HG02623 (cell line): Measurements from ENCODE around the gene ZNF701.
"Not testable (repeated sequence)": the region's sequence is repeated elsewhere in the genome, so short reads cannot be mapped to it uniquely, and the experiment has no call there.

Experiments used
- ATAC-seq: cut with Tn5 transposase; IDR thresholded peaks from one replicate; pipeline ENCODE4 v1.9.1; 2021; ENCODE audit warnings: moderate library complexity; ENCODE audit not compliant: unreplicated experiment

ZNF701 gene

DNA sequence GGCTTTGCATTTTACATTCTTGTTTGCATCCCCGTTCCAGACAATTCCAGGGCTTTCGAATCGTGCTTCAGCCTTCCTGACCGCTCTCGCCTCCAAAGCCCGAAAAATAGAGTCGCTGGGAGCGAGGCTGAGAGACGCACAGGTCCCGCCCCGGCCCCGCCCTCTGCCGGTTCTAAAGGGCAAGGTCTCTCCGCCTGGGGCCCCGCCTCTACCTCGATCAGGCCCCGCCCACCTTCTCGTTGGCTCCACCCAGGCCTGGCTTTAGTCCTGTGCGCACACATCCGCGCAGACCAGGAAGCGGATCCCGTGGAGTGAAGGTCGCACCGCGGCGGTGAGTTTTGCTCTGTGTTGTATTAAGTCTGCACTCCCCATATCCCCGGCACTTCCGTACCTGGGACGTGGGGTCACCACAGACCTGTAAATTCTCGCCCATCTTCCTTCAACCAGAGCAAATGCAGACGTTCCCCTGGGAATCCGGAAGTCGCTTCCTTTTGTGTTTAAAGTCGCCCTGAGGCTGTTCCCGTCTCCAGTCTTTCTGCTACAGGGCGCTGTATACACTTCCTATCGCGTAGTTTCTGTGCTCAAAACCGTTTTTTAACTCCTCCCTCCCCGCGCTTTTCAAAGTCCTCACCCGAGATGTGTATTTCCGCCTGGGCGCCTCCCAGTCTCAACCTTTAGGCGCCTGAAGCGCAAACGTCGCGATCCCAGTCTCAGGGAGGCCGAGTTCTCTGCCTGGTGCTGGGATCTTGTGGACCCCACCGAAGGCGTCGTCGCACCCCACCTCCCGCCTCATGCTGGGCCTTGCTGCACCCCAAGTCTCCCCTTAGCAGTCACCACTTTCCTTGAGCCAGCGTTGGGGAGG is at the start of gene ZNF701:
ZNF701 (plus strand) TSS at position 288 of the 862 bp plus-strand sequence. CDS start 3,861 bp downstream, outside the sequence.
- ATAC-seq = peak; percentile 76

DNA sequence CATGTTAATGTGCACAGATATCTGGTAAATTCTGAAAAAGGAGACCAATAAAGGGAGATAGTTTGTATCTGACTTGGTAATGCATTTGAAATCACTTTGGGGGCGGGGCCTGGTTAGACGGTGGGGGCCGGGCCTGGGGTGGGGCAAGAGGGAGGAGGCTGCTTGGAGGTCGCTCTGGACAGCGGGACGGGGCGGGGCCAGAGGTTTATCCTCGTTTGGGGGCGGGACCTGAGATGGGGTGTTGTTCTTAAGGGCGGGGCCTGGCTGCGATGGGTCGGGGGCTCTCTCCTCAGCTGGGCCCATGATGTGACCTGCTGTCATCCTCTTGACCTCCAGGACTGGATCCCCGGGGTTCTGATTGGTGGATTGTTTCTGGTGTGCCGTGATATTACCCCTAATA is 47.5 kb upstream of the ZNF701 start:
- no peak for ATAC-seq

DNA sequence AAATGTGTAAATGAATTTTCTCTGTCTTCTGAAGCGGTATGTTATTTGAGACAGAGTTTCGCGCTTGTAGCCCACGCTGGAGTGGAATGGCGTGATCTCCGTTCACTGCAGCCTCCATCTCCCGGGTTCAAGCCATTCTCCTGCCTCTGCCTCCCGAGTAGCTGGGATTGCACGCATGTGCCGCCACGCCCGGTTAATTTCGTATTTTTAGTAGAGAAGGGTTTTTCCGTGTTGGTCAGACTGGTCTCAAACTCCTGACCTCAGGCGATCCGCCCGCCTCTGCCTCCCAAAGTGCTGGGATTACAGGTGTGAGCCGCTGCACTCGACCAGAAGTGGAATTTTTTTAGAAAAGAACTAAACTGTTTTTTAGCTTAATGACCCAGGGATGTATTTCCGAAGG is 46.0 kb upstream of the ZNF701 start:
- no peak for ATAC-seq

DNA sequence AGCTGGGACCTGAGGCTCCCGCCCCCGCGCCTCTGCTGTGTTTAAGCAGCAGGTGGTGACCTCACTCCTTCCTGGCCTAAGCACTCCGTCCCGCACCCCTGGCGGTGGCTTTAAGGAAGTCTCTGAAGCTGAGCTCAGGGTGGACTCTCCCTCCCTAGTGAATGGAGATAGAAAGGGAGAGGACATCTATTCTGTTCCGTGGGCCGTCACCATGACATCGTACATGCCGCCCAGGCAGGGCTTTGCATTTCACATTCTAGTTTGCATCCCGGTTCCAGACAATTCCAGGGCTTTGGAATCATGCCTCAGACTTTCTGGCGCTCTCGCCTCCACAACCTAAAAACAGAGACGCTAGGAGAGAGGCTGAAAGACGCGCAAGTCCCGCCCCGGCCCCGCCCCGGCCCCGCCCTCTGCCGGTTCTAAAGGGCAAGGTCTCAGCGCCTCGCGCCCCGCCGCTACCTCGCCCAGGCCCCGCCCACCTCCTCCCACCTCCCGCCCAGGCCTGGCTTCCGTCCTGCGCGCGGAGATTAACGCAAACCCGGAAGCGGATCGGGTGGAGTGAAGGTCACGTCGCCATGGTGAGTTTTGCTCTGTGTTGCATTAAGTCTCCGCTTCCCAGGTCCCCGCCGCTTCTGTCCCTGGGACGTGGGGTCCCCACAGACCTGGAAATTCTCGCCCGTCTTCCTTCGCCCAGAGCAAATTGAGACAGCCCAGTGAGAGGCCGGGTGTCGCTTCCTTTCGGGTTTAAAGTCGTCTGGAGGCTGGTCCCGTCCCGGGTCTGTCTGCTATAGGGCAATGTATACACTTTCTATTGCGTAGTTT is 42.7 kb upstream of the ZNF701 start, which contains the start of gene ZNF808:
ZNF808 (plus strand) TSS at position 535 of the 822 bp plus-strand sequence. CDS start 15,617 bp downstream, outside the sequence.
- peak; percentile 74 for ATAC-seq

DNA sequence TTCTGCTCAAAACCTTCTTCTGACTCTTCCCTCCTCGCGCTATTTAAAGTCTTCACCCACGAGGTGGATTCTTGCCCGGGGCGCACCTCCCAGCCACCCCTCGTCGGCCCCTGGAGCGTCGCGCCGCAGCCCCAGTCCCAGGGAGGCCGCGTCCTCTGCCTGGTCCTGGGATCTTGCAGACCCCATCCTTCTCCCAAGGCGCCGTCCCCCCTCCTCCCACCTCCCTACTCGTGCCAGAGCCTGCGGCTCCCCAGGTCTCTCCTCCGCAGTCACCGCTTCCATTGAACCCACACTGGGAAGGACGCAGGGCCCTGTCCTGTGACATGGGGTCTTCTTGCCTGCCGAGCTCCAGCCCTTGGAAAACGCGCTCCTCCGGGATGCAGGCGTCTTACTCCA is 42.1 kb upstream of the ZNF701 start:
- peak; percentile 10 for ATAC-seq

DNA sequence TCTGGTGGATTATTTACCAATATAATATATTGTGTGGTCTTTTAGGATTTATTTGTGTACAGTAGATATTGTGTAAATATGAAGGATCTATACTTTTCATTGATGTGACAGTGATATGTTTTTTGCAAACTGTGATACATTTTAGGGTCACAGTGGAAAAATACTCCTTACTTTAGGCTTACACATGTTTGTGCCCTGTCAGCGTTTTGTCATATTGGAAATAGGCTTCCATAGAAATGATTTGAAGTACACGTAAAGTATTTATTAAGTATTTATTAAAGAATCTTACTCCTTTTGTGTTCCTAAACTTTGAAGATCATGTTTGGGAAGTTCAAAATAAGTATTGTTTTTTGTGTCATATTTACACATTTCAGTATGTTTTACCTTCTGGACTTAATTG is 37.6 kb upstream of the ZNF701 start:
- no peak for ATAC-seq

DNA sequence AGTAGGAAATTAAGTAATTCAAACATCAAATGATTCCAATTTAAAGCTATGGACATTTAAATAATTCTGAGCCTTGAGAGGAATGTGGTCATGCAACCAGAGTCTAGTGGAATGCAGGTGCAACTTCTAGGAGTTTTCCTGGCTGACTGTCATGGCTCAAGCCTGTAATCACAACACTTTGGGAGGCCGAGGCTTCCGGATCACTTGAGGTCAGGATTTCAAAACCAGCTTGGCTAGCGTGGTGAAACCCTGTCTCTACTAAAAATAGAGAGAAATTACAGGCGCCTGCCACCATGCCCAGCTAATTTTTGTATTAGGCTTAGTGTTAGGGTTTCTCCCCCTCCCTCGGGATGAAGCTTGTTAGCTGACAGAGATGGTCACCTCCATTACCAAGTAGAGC is 36.2 kb upstream of the ZNF701 start:
- ATAC-seq = no peak

DNA sequence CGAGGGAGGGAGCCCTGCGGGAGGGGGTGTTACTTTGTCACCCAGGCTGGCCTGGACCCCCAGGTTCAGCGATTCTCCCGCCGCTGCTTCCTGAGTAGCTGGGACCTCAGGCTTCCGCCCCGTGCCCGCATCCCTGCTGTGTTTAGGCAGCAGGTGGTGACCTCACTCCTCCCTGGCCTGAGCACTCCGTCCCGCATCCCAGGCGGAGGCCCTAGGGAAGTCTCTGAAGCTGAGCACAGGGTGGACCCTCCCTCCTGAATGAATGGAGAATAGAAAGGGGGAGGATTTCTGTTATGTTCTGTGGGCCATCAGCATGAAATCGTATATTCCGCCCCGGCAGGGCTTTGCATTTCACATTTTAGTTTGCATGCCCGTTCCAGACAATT is 34.7 kb upstream of the ZNF701 start:
- peak; percentile 9 for ATAC-seq

DNA sequence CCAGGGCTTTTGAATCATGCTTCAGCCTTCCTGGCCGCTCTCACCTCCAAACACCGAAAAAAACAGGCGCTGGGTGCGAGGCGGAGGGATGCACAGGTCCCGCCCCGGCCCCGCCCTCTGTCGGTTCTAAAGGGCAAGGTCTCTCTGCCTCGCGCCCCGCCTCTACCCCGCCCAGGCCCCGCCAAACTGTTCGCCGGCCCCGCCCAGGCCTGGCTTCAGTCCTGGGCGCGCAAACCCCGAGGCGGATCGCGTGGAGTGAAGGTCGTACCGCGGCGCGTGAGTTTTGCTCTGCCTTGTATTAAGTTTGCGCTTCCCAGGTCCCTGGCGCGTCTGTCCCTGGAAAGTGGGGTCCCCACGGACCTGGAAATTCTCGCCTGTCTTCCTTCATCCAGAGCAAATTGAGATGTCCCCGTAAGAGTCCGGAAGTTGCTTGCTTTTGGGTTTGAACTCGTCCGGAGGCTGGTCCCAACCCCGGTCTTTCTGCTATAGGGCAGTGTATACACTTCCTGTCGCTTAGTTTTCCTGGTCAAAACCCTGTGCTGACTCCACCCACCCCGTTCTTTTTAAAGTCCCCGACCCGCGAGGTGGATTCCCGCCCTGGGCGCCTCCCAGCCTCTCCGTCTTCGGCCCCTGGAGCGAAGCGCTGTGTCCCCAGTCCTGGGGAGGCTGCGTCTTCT is 34.2 kb upstream of the ZNF701 start:
- peak; percentile 90 for ATAC-seq

DNA sequence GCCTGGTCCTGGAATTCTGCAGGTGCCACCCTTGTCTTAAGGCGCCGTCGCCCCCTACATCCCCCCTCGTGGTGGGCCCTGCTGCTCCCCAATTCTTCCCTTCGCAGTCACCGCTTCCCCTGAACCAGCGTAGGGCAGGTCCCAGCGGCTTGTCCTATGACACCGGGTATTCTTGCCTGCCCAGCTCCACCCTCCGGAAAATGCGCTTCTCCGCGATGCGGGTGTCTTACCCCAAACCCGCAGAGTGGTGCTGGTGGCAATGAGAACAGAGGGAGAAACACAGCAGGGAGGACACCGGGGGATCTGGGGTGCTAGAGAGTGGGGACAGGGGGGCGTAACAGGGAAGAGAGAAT is 33.7 kb upstream of the ZNF701 start:
- peak; percentile 11 for ATAC-seq

DNA sequence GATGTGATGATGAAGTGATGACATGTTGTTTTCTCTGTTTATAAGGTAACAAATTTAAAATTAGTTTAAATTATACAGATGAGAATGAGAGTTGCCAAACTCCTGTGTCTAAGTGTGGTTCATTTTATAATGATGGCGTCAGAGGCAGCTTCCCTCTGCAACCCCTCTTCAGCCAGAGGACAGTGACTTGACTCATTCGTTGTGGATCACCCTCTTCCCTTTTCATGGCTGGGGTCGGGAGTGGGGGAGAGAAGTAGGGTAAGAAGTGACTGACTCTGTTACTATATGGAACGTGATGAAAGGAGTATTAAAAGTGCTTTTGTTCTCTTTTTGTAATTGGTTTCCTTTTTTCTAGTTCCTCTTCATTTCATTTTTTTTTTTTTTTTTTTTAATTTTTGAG is 31.3 kb upstream of the ZNF701 start:
- not testable (repeated sequence) for ATAC-seq

DNA sequence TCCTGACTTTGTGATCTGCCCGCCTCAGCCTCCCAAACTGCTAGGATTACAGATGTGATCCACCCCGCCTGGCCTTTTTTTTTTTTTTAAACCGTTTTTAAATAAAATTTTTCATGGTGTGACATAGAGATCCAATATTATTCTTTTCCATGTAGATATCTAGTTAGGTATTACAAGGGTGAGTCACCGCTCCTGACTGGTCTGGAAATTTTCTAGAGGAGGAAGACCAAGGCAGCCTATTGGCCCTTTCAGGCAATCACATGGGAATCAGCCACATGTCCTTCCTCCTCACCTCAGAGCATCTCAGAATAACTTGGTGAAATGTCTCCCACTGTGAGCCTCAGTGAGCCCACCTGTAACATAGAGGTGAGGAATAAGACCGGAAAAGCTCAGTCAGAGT is 28.9 kb upstream of the ZNF701 start:
- not testable (repeated sequence) for ATAC-seq

DNA sequence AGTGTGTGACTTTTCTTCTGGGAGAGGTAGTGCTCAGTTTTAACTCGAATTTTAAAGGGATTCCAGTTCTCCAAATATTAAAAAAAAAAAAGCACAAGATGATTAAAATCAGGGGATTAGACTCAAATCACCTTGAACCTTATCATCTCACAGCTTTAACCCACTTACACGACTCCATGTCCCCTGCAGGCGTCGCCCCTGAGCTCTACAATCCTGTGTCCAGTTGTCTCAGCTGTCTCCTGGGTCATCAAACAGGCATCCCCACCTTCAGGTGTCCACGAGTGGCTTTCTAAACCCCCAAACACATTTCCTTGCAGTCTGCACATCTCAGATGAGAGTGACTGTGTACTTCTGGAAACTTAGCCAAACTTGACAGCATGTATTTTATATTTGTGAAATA is 28.5 kb upstream of the ZNF701 start:
- no peak for ATAC-seq

DNA sequence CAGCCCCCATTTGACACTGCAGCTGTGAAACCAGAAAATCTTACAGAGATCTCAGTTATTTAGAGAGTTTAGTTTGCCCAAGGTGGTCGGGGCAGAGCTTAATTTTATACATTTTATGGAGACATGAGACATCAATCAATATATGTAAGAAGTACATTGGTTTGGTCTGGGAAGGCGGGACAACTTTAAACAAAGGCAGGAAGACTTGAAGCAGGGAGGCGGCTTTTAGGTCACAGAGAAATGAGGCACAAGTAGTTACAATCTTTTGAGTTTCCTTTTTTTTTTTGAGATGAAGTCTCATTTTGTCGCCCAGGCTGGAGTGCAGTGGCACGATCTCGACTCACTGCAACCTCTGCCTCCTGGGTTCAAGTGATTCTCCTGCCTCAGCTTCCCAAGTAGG is 27.5 kb upstream of the ZNF701 start:
- not testable (repeated sequence) for ATAC-seq

DNA sequence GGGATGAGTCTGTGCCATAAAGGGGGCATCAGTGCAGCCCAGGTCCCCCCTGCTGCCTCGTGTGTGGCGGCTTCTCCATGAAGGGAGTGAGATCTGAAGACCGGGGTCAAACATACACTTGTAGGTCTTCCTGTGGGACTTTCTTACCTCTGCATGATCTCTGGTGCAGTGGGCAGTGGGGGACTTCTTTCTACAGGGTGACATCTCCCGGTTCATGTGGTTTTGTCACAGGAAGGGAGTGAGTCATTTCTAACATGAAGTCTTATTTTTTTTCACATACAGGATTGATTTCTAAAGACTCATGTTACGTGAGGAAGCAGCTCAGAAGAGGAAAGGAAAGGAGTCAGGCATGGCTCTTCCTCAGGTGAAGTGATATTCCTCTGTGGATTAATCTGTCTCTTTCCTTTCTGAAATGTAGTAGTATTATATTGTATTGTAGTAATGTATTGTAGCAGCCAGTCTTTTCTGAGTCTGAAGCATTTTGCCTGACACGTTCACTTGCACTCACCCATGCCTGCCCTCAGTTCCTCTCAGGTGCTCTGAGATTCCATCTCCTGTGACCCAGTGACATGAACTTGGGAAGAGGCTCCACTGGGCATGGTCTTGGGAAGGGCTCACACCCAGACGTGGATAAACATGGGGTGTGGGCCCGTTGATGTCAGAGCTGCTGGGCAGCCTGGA is 27.0 kb upstream of the ZNF701 start:
- ATAC-seq = no peak

DNA sequence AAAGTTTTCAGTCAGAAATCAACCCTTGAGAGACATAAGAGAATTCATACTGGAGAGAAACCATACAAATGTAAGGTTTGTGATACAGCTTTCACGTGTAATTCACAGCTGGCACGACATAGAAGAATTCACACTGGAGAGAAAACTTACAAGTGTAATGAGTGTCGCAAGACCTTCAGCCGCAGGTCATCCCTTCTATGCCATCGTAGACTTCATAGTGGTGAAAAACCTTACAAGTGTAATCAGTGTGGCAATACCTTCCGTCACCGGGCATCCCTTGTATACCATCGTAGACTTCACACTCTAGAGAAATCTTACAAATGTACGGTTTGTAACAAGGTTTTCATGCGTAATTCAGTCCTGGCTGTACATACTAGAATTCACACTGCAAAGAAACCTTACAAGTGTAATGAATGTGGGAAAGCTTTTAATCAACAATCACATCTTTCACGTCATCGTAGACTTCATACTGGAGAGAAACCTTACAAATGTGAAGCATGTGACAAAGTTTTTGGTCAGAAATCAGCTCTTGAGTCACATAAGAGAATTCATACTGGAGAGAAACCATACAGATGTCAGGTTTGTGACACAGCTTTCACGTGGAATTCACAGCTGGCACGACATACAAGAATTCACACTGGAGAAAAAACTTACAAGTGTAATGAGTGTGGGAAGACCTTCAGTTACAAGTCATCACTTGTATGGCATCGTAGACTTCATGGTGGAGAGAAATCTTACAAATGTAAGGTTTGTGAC is 15.7 kb upstream of the ZNF701 start:
- no peak for ATAC-seq

DNA sequence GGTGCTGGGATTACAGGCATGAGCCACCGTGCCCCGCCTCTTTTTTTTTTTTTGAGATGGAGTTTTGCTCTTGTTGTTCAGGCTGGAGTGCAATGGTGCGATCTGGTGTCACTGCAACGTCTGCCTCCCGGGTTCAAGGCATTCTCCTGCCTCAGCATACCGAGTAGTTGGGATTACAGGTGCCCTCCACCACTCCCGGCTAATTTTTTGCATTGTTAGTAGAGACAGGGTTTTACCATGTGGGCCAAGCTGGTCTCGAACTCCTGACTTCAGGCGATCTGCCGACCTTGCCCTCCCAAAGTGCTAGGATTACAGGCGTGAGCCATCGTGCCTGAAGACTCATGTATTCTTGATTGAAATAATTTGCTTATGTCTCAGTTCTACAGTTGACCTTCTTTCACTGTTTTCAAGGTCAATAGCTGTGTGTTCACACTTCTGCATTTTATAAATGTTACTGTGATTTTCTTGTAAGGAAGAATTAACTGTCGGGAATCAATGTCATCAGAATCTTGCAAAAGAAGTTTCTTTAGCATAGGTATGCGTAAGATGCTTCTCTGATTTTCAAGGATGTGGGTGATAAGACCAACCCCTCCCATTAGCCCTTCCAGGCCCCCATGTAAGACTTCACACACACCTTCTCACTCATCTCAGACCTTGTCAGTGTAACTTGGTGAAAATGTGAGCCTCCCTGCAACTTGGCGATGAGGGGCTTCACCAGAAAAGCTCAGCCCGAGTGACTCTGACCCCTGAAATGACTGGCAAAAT is 12.7 kb upstream of the ZNF701 start:
- no peak for ATAC-seq

DNA sequence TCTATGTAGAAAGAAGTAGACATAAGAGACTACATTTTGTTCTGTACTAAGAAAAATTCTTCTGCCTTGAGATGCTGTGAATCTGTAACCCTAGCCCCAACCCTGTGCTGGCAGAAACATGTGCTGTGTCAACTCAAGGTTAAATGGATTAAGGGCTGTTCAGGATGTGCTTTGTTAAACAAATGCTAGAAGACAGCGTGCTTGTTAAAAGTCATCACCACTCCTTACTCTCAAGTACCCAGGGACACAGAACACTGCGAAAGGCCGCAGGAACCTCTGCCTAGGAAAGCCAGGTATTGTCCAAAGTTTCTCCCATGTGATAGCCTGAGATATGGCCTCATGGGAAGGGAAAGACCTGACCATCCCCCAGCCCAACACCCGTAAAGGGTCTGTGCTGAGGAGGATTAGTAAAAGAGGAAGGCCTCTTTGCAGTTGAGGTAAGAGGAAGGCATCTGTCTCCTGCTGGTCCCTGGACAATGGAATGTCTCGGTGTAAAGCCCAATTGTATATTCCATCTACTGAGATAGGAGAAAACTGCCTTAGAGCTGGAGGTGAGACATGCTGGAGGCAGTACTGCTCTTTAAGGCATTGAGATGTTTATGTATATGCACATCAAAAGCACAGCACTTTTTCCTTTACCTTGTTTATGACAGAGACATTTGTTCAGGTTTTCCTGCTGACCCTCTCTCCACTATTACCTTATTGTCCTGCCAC is 11.2 kb upstream of the ZNF701 start:
- ATAC-seq = not testable (repeated sequence)

DNA sequence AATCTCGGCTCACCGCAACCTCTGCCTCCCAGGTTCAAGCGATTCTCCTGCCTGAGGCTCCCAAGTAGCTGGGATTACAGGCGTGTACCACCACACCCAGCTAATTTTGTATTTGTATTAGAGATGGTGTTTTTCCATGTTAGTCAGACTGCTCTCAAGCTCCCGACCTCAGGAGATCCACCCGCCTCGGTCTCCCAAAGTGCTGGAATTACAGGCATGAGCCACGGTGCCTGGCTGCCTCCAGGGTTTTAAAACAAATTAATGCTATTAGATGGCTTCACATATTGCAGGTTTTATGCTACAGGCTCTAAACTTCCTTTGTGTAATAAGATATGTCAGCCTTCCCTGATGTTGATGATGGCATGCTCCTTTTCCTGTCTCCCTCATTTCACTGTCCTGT is 8.5 kb upstream of the ZNF701 start:
- not testable (repeated sequence) for ATAC-seq
